OCI-LY7 (cell line): Measurements from ENCODE around the gene PCDHB14. TPM values are rescaled to one million over a fixed set of nuclear protein-coding genes. Genes with fewer than 3 reads are reported as not detected.
"Not testable (repeated sequence)": the region's sequence is repeated elsewhere in the genome, so short reads cannot be mapped to it uniquely, and the experiment has no call there.

Source experiments
- Bru-seq: library from RNA; stranded (reverse); fragments of 400-500 nt; gene quantifications from one replicate; lab custom pipeline; 2021; lab: Mats Ljungman, UMichigan
- BruChase-seq, 2 experiments: library from RNA; stranded (reverse); fragments of 400-500 nt; gene quantifications; one replicate each; lab custom pipeline; 2021; lab: Mats Ljungman, UMichigan
- BruUV-seq: library from RNA; stranded (reverse); fragments of 400-500 nt; replicated peaks from 2 replicates; lab custom pipeline; 2021; lab: Mats Ljungman, UMichigan
- CTCF ChIA-PET: fragments of 300-600 bp; sonication (Branson Sonifier 250); formaldehyde crosslinking; loops from one replicate; lab custom pipeline; 2022; ENCODE audit warnings: antibody characterized with exemption; ENCODE audit not compliant: unreplicated experiment; lab: Charles Lee
- POLR2A ChIA-PET: fragments of 300-600 bp; sonication (Branson Sonifier 250); formaldehyde crosslinking; loops from one replicate; lab custom pipeline; 2022; ENCODE audit warnings: antibody characterized with exemption; lab: Charles Lee
- DNase-seq: peaks from one replicate; pipeline ENCODE4 v3.0.0-alpha.2; 2015; ENCODE audit warnings: low spot score
- H2AFZ ChIP-seq: fragments of 200-600 bp; sonication (generic), shearing (Covaris generic); 2 replicates; pipeline ENCODE4 v1.6.1; 2014; ENCODE audit warnings: mild to moderate bottlenecking, antibody characterized with exemption, low read length, moderate library complexity
- H3K27ac ChIP-seq: fragments of 200-600 bp; sonication (generic); 2 replicates; pipeline ENCODE4 v1.5.1; 2014; ENCODE audit warnings: mixed run types, low read depth, mild to moderate bottlenecking, moderate library complexity, low read length, inconsistent platforms; ENCODE audit not compliant: poor library complexity, severe bottlenecking
- H3K36me3 ChIP-seq: fragments of 200-600 bp; sonication (generic); 2 replicates; pipeline ENCODE4 v1.6.1; 2014; ENCODE audit warnings: mild to moderate bottlenecking, antibody characterized with exemption, low read length, moderate library complexity, mixed read lengths; ENCODE audit not compliant: insufficient read depth
- H3K4me1 ChIP-seq: fragments of 200-600 bp; sonication (generic); 2 replicates; pipeline ENCODE4 v1.5.1; 2014; ENCODE audit warnings: mild to moderate bottlenecking, low read length; ENCODE audit not compliant: insufficient read depth, poor library complexity, severe bottlenecking
- H3K4me2 ChIP-seq: fragments of 200-600 bp; sonication (generic); 2 replicates; pipeline ENCODE4 v1.6.1; 2014; ENCODE audit warnings: mild to moderate bottlenecking, low read length
- H3K4me3 ChIP-seq: fragments of 200-600 bp; sonication (generic); 2 replicates; pipeline ENCODE4 v1.5.1; 2014; ENCODE audit warnings: mild to moderate bottlenecking, low read depth, low read length; ENCODE audit not compliant: poor library complexity, severe bottlenecking
- H3K79me2 ChIP-seq: fragments of 200-600 bp; sonication (generic); 2 replicates; pipeline ENCODE4 v1.6.1; 2016; ENCODE audit warnings: low read depth, mild to moderate bottlenecking, low read length, moderate library complexity, mixed read lengths; ENCODE audit not compliant: insufficient read depth
- H3K9me2 ChIP-seq: fragments of 200-600 bp; sonication (generic); 2 replicates; pipeline ENCODE4 v1.6.1; 2016; ENCODE audit warnings: mild to moderate bottlenecking, low read length, mixed read lengths; ENCODE audit not compliant: insufficient read depth
- H3K9me3 ChIP-seq: fragments of 200-600 bp; sonication (generic); 2 replicates; pipeline ENCODE4 v1.6.1; 2014; ENCODE audit warnings: mild to moderate bottlenecking, mixed run types, low read length, mixed read lengths
- H4K20me1 ChIP-seq: fragments of 200-600 bp; sonication (generic); 2 replicates; pipeline ENCODE4 v1.6.1; 2014; ENCODE audit warnings: mild to moderate bottlenecking, antibody characterized with exemption, low read length, moderate library complexity, mixed read lengths; ENCODE audit not compliant: insufficient read depth
- EZH2phosphoT487 ChIP-seq: fragments of 200-600 bp; sonication (generic); IDR thresholded peaks from 2 replicates; pipeline ENCODE4 v1.6.1; 2018; ENCODE audit warnings: low read depth, borderline replicate concordance, mild to moderate bottlenecking, mixed run types, antibody characterized with exemption, low read length, moderate library complexity, mixed read lengths
- intact Hi-C: fragments of 100-400 bp; cut with micrococcal nuclease; formaldehyde crosslinking; loops from one replicate; pipeline ENCODE4 v1.10.0; 2022; ENCODE audit not compliant: unreplicated experiment
- long read RNA-seq: library from polyadenylated mRNA; stranded (forward); transcript quantifications from one replicate; pipeline ENCODE4 v2.0.0, GENCODE V29; 2022
- total RNA-seq, 2 experiments: library from RNA; depleted of rRNA in 1 of 2; stranded (reverse); fragments of >200 nt in 1 of 2; shearing (Covaris generic) in 1 of 2; gene quantifications; 2 replicates each; pipeline ENCODE4 v1.2.3, GENCODE V29; 2014 to 2022
- TF ChIP-seq, protein P1 (sequence below): fragments of 200-600 bp; sonication (generic); conservative IDR thresholded peaks from 2 replicates; pipeline ENCODE4 v1.5.1; 2014; ENCODE audit warnings: mild to moderate bottlenecking, antibody characterized with exemption, low read length, moderate library complexity, mixed read lengths

PCDHB14 gene
- total RNA-seq (2014; rRNA removed; shearing (Covaris generic)) (0.22 TPM in 1 of 2 replicates, not detected in the other), total RNA-seq (2022) (not detected in 2 replicates), Bru-seq, nascent RNA (not detected), BruChase-seq, experiment 1, labeled RNA remaining after a 6-hour chase (percentile 22 among the genes with signal in this experiment), BruChase-seq, experiment 2, labeled RNA remaining after a 2-hour chase (percentile 24 among the genes with signal in this experiment)
- long read RNA-seq: 0 reads

DNA sequence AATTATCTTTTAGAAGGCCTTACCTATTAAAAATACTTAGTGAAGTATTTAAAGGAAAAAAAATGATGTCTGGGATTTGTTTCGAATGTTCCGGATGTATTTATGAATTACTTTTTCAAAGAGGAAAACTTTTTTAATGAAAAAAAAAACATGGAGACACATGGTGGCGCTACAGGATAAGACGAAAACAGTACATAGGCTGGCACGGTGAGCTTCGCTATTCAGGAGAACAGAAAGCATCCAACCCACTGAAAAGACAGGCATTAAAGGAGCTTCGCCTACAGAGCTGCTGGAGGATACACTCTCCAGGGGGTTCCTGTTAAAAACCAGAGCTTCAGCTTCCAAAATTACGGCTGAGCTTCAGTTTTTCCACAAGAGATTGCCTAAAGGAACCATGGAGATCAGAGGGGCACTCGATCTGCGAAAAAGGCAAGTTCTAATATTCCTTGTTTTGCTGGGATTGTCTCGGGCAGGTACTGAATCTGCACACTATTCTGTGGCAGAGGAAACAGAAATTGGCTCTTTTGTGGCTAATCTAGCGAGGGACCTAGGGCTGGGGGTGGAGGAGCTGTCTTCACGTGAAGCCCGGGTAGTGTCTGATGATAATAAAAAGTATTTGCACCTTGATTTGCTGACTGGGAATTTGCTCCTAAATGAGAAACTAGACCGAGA, at the start of gene PCDHB14:
Gene PCDHB14 (plus strand): TSS at position 232 of the 672 bp plus-strand sequence. CDS start 163 bp downstream, at position 395.
- POLR2A ChIA-PET: interaction anchor here (0.7 to 0.8 kb wide), 2 partner anchors 17 to 1158 kb away, joined by 3 to 4 read pairs; no protein-coding TSS in a partner anchor
- BruUV-seq: no TSS peak
- peak; percentile 34 for DNase-seq
- no peaks in the 10 kb centered on the region for H3K36me3 ChIP-seq
- H3K79me2 ChIP-seq: no peaks in the 10 kb centered on the region
- H3K4me1 ChIP-seq: no peaks in the 10 kb centered on the region
- H3K9me3 ChIP-seq: no peaks in the 10 kb centered on the region
- H3K27ac ChIP-seq: no peak within 1 kb of the TSS
- TF ChIP-seq EZH2phosphoT487: no peak
- TF ChIP-seq, protein P1, sequence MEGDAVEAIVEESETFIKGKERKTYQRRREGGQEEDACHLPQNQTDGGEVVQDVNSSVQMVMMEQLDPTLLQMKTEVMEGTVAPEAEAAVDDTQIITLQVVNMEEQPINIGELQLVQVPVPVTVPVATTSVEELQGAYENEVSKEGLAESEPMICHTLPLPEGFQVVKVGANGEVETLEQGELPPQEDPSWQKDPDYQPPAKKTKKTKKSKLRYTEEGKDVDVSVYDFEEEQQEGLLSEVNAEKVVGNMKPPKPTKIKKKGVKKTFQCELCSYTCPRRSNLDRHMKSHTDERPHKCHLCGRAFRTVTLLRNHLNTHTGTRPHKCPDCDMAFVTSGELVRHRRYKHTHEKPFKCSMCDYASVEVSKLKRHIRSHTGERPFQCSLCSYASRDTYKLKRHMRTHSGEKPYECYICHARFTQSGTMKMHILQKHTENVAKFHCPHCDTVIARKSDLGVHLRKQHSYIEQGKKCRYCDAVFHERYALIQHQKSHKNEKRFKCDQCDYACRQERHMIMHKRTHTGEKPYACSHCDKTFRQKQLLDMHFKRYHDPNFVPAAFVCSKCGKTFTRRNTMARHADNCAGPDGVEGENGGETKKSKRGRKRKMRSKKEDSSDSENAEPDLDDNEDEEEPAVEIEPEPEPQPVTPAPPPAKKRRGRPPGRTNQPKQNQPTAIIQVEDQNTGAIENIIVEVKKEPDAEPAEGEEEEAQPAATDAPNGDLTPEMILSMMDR: peak; percentile 73
- no peak within 1 kb of the TSS for H3K4me3 ChIP-seq
- H3K4me2 ChIP-seq: peak within 1 kb of the TSS; percentile 39; the same call in 1 of the 2 replicates
- no peaks in the 10 kb centered on the region for H4K20me1 ChIP-seq
- intact Hi-C loops: no loop called here
- H3K9me2 ChIP-seq: no peaks in the 10 kb centered on the region
- no peak within 1 kb of the TSS for H2AFZ ChIP-seq
- CTCF ChIA-PET: interaction anchor here (0.5 to 1.0 kb wide), 2 partner anchors 23 to 97 kb away, joined by 3 read pairs; partner anchors contain the start of gene TAF7

DNA sequence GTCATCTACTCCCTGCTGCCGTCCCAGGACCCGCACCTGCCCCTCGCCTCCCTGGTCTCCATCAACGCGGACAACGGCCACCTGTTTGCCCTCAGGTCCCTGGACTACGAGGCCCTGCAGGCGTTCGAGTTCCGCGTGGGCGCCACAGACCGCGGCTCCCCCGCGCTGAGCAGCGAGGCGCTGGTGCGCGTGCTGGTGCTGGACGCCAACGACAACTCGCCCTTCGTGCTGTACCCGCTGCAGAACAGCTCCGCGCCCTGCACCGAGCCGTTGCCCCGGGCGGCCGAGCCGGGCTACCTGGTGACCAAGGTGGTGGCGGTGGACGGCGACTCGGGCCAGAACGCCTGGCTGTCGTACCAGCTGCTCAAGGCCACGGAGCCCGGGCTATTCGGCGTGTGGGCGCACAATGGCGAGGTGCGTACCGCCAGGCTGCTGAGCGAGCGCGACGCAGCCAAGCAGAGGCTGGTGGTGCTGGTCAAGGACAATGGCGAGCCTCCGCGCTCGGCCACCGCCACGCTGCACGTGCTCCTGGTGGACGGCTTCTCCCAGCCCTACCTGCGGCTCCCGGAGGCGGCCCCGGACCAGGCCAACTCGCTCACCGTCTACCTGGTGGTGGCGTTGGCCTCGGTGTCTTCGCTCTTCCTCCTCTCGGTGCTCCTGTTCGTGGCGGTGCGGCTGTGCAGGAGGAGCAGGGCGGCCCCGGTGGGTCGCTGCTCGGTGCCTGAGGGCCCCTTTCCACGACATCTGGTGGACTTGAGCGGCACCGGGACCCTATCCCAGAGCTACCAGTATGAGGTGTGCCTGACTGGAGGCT, 48.6 kb upstream of the PCDHB14 start:
- CTCF ChIA-PET, intact Hi-C loops: not testable (repeated sequence)

DNA sequence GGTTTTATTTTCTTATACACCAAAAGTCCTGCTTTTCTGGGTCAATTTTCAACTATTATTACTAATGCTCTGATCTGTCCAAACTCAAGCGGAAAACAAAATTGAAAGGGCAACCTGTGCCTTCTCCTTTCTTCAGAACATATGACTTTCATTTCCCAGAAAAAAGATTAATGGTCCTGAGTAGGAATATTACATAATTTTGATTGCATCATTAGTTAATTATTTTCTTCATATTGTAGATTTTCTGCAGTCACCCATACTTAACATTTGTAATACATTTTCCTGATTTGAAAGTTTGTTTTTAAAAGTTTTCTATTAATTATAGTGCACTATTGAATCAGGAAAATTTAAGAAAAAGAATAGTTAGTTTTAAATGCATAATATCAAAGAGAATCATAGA, 47.2 kb upstream of the PCDHB14 start:
- Histone ChIP-seq H3K4me1 (no peaks in the 10 kb centered on the region), H3K9me3 (no peaks in the 10 kb centered on the region), H3K4me3 (no peak overlapping the region), H3K9me2 (no peaks in the 10 kb centered on the region), H3K27ac (no peak overlapping the region), H4K20me1 (no peaks in the 10 kb centered on the region), H3K4me2 (no peak overlapping the region), H3K79me2 (no peaks in the 10 kb centered on the region), H2AFZ (no peak overlapping the region), H3K36me3 (no peaks in the 10 kb centered on the region)
- no peak for DNase-seq
- BruUV-seq: no TSS peak
- ChIA-PET CTCF (no interaction called here), POLR2A (no interaction called here)
- TF ChIP-seq, protein P1: no peak
- no peak for TF ChIP-seq EZH2phosphoT487
- intact Hi-C loops: no loop called here

More for the DNA sequence above, 48.6 kb upstream of the PCDHB14 start:
- H3K9me2 ChIP-seq, H2AFZ ChIP-seq, H3K4me3 ChIP-seq, POLR2A ChIA-PET, BruUV-seq, H3K4me2 ChIP-seq, H3K79me2 ChIP-seq, H3K9me3 ChIP-seq, H3K4me1 ChIP-seq, H3K36me3 ChIP-seq, DNase-seq, H3K27ac ChIP-seq, H4K20me1 ChIP-seq: not testable (repeated sequence)

DNA sequence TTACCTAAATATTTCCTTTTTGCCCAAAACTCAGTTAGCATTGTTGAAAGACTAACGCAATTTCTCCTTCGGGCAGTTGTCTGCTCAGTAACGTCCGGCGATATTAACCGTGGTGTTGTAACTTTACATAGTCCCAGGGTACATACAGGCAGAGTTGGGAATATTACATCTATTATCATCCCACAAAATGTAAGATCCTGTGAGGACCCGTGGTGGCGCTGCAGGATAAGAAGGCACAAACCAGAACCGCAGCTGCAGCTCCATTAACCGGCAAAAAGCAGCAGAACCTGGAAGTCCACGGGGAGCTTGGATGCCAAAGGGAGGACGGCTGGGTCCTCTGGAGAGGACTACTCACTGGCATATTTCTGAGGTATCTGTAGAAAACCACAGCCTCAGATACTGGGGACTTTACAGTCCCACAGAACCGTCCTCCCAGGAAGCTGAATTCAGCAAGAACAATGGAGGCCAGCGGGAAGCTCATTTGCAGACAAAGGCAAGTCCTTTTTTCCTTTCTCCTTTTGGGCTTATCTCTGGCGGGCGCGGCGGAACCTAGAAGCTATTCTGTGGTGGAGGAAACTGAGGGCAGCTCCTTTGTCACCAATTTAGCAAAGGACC, 45.5 kb upstream of the PCDHB14 start, which contains the start of gene PCDHB8:
Gene PCDHB8 (plus strand): TSS at position 214 of the 615 bp plus-strand sequence. CDS start 245 bp downstream, at position 459.
- H2AFZ ChIP-seq, H3K4me3 ChIP-seq, POLR2A ChIA-PET, H3K4me1 ChIP-seq, DNase-seq, H4K20me1 ChIP-seq, H3K4me2 ChIP-seq, H3K27ac ChIP-seq, H3K9me3 ChIP-seq, H3K36me3 ChIP-seq, H3K9me2 ChIP-seq, CTCF ChIA-PET, BruUV-seq, intact Hi-C loops, H3K79me2 ChIP-seq: not testable (repeated sequence)
